Muscle layer of duodenum (tissue), 2 donors: ENCODE results near the gene MTNR1B.

Source experiments
- H3K27ac ChIP-seq: one replicate; pipeline ENCODE4 v1.7.0; 2013; ENCODE audit warnings: mild to moderate bottlenecking, low read length
- H3K27me3 ChIP-seq: one replicate; pipeline ENCODE4 v1.7.0; 2013; ENCODE audit warnings: low read depth, mild to moderate bottlenecking, control low read depth, low read length
- H3K36me3 ChIP-seq, 2 donors: one replicate each; pipeline ENCODE4 v1.7.0; 2013; ENCODE audit warnings: low read length in 2 of 2, control low read depth in 1 of 2, mild to moderate bottlenecking in 1 of 2; ENCODE audit not compliant: insufficient read depth in 2 of 2, control insufficient read depth in 1 of 2
- H3K4me1 ChIP-seq, 2 donors: one replicate each; pipeline ENCODE4 v1.7.0; 2013; ENCODE audit warnings: low read length in 2 of 2, mild to moderate bottlenecking in 2 of 2, control low read depth in 1 of 2, moderate library complexity in 1 of 2; ENCODE audit not compliant: insufficient read depth in 2 of 2, control insufficient read depth in 1 of 2
- H3K4me3 ChIP-seq, 2 donors: one replicate each; pipeline ENCODE4 v1.7.0; 2013; ENCODE audit warnings: low read length in 2 of 2, low read depth in 1 of 2, mild to moderate bottlenecking in 1 of 2
- H3K9me3 ChIP-seq, 2 donors: one replicate each; pipeline ENCODE4 v1.7.0; 2013; ENCODE audit warnings: low read length in 2 of 2, control low read depth in 1 of 2, mild to moderate bottlenecking in 1 of 2; ENCODE audit not compliant: control insufficient read depth in 1 of 2
- donor health status: healthy.

MTNR1B gene

GRCh38 chr11:93016595-93016994 is 47.1 kb downstream of the MTNR1B start:
- H3K4me3 ChIP-seq: no peak overlapping the region
- H3K27ac ChIP-seq: no peak overlapping the region
- H3K4me1 ChIP-seq: no peaks in the 10 kb centered on the region
- no peaks in the 10 kb centered on the region for H3K9me3 ChIP-seq
- no peaks in the 10 kb centered on the region for H3K27me3 ChIP-seq
- H3K36me3 ChIP-seq: no peaks in the 10 kb centered on the region

GRCh38 chr11:93017821-93018690 is 48.6 kb downstream of the MTNR1B start:
- Histone ChIP-seq H3K27me3 (no peaks in the 10 kb centered on the region), H3K36me3 (no peaks in the 10 kb centered on the region), H3K4me3 (no peak overlapping the region), H3K4me1 (no peaks in the 10 kb centered on the region), H3K9me3 (no peaks in the 10 kb centered on the region), H3K27ac (no peak overlapping the region)

- H3K9me3 ChIP-seq: no peaks in the 10 kb centered on the region
- H3K4me1 ChIP-seq: no peaks in the 10 kb centered on the region
- no peaks in the 10 kb centered on the region for H3K36me3 ChIP-seq
- H3K27ac ChIP-seq: no peak overlapping the region
- H3K4me3 ChIP-seq: no peak overlapping the region
- no peaks in the 10 kb centered on the region for H3K27me3 ChIP-seq
Observed at GRCh38 chr11:93020248-93021046, 51.0 kb downstream of the MTNR1B start.

DNA sequence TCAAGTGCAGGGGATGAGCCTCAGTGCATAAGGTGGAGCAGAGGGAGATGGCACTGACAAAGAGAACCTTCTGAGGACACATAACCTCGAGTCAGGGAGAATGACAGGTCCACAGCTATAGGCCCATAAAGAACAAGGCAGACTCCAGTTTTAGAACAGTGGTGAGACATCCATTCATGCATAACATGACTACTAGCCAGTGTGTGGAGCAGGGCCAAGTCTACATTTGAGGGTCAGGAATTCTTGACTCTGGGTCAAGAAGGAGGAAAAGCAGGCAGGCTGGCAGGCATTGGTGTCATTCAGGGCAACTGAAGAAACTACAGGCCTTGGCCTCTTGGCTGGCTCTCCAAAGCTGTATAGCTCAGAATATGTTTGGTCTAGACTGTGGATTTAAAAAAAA is 54.9 kb downstream of the MTNR1B start:
- H3K9me3 ChIP-seq: no peaks in the 10 kb centered on the region
- H3K27ac ChIP-seq: no peak overlapping the region
- no peaks in the 10 kb centered on the region for H3K27me3 ChIP-seq
- H3K4me3 ChIP-seq: no peak overlapping the region
- H3K4me1 ChIP-seq: no peaks in the 10 kb centered on the region
- no peaks in the 10 kb centered on the region for H3K36me3 ChIP-seq

DNA sequence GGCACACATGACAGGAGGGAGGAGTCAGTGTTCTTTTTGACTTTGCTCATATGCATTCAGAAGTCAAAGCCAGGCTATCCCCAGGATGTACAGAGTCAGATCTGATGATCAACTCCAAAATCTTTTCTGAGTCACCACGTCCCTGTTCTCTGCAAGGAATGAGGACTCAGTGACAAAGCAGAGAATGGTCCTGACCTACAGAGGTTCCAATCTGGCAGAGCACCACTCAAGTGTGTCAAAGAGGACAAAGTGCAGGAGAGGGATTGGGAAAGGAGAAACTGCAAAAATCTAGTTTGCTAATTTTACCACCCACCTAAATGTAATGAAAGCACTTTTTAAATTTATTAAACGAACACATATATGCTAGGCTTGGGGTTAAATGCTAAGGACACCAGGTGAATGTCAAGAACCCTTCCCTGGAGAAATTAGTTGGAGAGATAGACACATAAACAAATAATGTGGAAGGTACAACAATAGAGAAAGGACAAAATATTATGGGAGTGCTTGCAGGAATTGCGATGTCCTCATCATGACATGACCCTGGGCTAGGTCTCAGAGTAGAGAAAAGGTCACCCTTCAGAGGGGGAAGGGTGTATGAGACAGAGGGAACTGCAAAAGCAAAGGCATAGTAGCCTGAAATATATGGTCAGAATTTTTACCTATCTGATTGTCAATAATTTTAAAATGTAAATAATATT is 56.3 kb downstream of the MTNR1B start:
- Histone ChIP-seq H3K27ac (no peak overlapping the region), H3K4me3 (no peak overlapping the region), H3K36me3 (no peaks in the 10 kb centered on the region), H3K27me3 (no peaks in the 10 kb centered on the region), H3K9me3 (no peaks in the 10 kb centered on the region), H3K4me1 (no peaks in the 10 kb centered on the region)

- Histone ChIP-seq H3K4me3 (no peak overlapping the region), H3K4me1 (no peaks in the 10 kb centered on the region), H3K27me3 (no peaks in the 10 kb centered on the region), H3K9me3 (no peaks in the 10 kb centered on the region), H3K27ac (no peak overlapping the region), H3K36me3 (no peaks in the 10 kb centered on the region)
Observed at GRCh38 chr11:93028960-93029522, 59.6 kb downstream of the MTNR1B start.

DNA sequence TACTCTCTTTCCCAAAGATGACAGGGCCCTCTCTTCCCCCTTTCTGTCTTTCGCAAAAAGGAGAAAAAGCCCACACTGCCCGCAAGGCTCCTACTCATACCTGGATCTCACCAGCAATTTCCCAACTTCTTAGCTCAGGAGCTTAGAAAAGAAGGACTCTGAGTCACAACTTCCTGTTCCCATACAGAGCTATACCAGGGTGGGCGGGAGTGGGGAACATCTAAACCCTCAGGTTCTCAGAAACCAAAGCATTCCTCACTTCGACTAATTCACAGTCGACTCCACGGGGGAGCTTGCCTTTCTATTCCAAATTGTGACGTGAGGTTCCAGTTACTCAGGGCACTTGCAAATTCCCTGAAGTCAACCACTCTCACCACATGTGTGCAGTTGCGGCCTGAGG is 61.9 kb downstream of the MTNR1B start:
- Histone ChIP-seq H3K27ac (no peak overlapping the region), H3K9me3 (no peaks in the 10 kb centered on the region), H3K27me3 (no peaks in the 10 kb centered on the region), H3K4me1 (no peaks in the 10 kb centered on the region), H3K4me3 (no peak overlapping the region), H3K36me3 (no peaks in the 10 kb centered on the region)
